NCI-H1048 (cell line): ENCODE results near the gene CDH2.

Experiments
- DNase-seq: peaks from one replicate; lab custom pipeline; 2025; lab: John Stamatoyannopoulos, UW

Gene CDH2

GRCh38 chr18:28168725-28169124 lies 8.2 kb downstream of the CDH2 start:
- no peak for DNase-seq

GRCh38 chr18:28167835-28168349 lies 9.0 kb downstream of the CDH2 start:
- DNase-seq, result no peak

GRCh38 chr18:28164771-28165483 lies 12.0 kb downstream of the CDH2 start:
- DNase-seq, result no peak

GRCh38 chr18:28163201-28163775 lies 13.6 kb downstream of the CDH2 start:
- no peak for DNase-seq

GRCh38 chr18:28161608-28162599 lies 15.0 kb downstream of the CDH2 start:
- no peak for DNase-seq

GRCh38 chr18:28159055-28159454 lies 17.9 kb downstream of the CDH2 start:
- DNase-seq, result no peak

GRCh38 chr18:28158083-28158581 lies 18.8 kb downstream of the CDH2 start:
- no peak for DNase-seq

GRCh38 chr18:28153485-28154065 lies 23.4 kb downstream of the CDH2 start:
- DNase-seq, result no peak

- no peak for DNase-seq
Observed at GRCh38 chr18:28152754-28153153, 24.2 kb downstream of the CDH2 start.

GRCh38 chr18:28152354-28152753 lies 24.6 kb downstream of the CDH2 start:
- no peak for DNase-seq

- no peak for DNase-seq
Observed at GRCh38 chr18:28151434-28151833, 25.5 kb downstream of the CDH2 start.

GRCh38 chr18:28150925-28151324 lies 26.0 kb downstream of the CDH2 start:
- DNase-seq, result no peak

GRCh38 chr18:28149810-28150420 lies 27.0 kb downstream of the CDH2 start:
- no peak for DNase-seq

GRCh38 chr18:28147674-28148171 lies 29.2 kb downstream of the CDH2 start:
- DNase-seq, result no peak

- no peak for DNase-seq
Observed at GRCh38 chr18:28143725-28144124, 33.2 kb downstream of the CDH2 start.

- no peak for DNase-seq
Observed at GRCh38 chr18:28138816-28139215, 38.1 kb downstream of the CDH2 start.

GRCh38 chr18:28136071-28136470 lies 40.9 kb downstream of the CDH2 start:
- no peak for DNase-seq

- no peak for DNase-seq
Observed at GRCh38 chr18:28134774-28135173, 42.2 kb downstream of the CDH2 start.

- DNase-seq, result no peak
Observed at GRCh38 chr18:28132084-28132483, 44.8 kb downstream of the CDH2 start.

GRCh38 chr18:28128659-28128980 lies 48.3 kb downstream of the CDH2 start:
- no peak for DNase-seq
